T-helper 9 cell (primary cell): ENCODE data around the gene PRRX1.

ENCODE experiments used
- DNase-seq: peaks from one replicate; pipeline ENCODE4 v3.0.0-alpha.2; 2020
- total RNA-seq, 2 donors: gene quantifications; one replicate each; lab custom pipeline; 2026; lab: John Stamatoyannopoulos, UW

PRRX1 gene
- 0.07 to 0.24 reads per million in 2 donors for total RNA-seq

- DNase-seq, result no peak
These were observed at the start of gene PRRX1 for GRCh38 chr1:170664093-170664827. PRRX1 (plus strand) TSS chr1:170664131; CDS start chr1:170664219, 88 bp downstream.

GRCh38 chr1:170617591-170618330, 46.2 kb upstream of the PRRX1 start:
- no peak for DNase-seq

GRCh38 chr1:170618421-170618820, 45.5 kb upstream of the PRRX1 start:
- DNase-seq, result no peak

GRCh38 chr1:170619241-170620028, 44.5 kb upstream of the PRRX1 start:
- no peak for DNase-seq

- DNase-seq, result no peak
These were observed 43.8 kb upstream of the PRRX1 start for GRCh38 chr1:170620164-170620563.

GRCh38 chr1:170623171-170623570, 40.8 kb upstream of the PRRX1 start:
- no peak for DNase-seq

GRCh38 chr1:170624146-170624545, 39.8 kb upstream of the PRRX1 start:
- no peak for DNase-seq

GRCh38 chr1:170630977-170631376, 33.0 kb upstream of the PRRX1 start:
- DNase-seq, result no peak

- no peak for DNase-seq
These were observed 29.6 kb upstream of the PRRX1 start for GRCh38 chr1:170634293-170634692.

GRCh38 chr1:170634824-170635410, 29.0 kb upstream of the PRRX1 start:
- no peak for DNase-seq

- DNase-seq, result no peak
These were observed 23.4 kb upstream of the PRRX1 start for GRCh38 chr1:170640581-170640980.

- no peak for DNase-seq
These were observed 6.6 kb upstream of the PRRX1 start for GRCh38 chr1:170657275-170657853.

GRCh38 chr1:170659399-170660035, 4.4 kb upstream of the PRRX1 start:
- DNase-seq, result no peak

- DNase-seq, result no peak
These were observed 3.6 kb upstream of the PRRX1 start for GRCh38 chr1:170660281-170660713.

- no peak for DNase-seq
These were observed 2.9 kb upstream of the PRRX1 start for GRCh38 chr1:170660871-170661645.

GRCh38 chr1:170661646-170662411, 2.1 kb upstream of the PRRX1 start:
- DNase-seq, result no peak

- DNase-seq, result no peak
These were observed 1.1 kb upstream of the PRRX1 start for GRCh38 chr1:170662561-170663403.

- DNase-seq, result no peak
These were observed 383 bp upstream of the PRRX1 start for GRCh38 chr1:170663404-170664092.
